GM12878 (cell line): ENCODE data around the gene FABP6. TPM values are rescaled to one million over a fixed set of nuclear protein-coding genes. Genes with fewer than 3 reads are reported as not detected.

Experiments
- BRCA1 ChIP-seq: IDR thresholded peaks from 2 replicates; pipeline ENCODE4 v1.6.1; 2011; ENCODE audit warnings: low read depth, low read length, improper control_type of control experiment
- CEBPB ChIP-seq, 2 experiments: fragments of 150-350 bp in 1 of 2; IDR thresholded peaks; 2 replicates each; pipeline ENCODE4 v1.6.1; 2012 to 2014; ENCODE audit warnings: low read depth in 2 of 2, low read length in 2 of 2, borderline replicate concordance in 1 of 2, inconsistent platforms in 1 of 2
- EP300 ChIP-seq, 2 experiments: fragments of 150-350 bp in 1 of 2; IDR thresholded peaks; 2 replicates each; pipeline ENCODE4 v1.6.1; 2011 to 2012; ENCODE audit warnings: low read depth in 2 of 2, low read length in 2 of 2, borderline replicate concordance in 1 of 2, improper control_type of control experiment in 1 of 2, inconsistent platforms in 1 of 2; ENCODE audit not compliant: control insufficient read depth in 1 of 2
- RAD51 ChIP-seq: fragments of 450-650 bp; IDR thresholded peaks from 2 replicates; pipeline ENCODE4 v1.6.1; 2016; ENCODE audit warnings: moderate library complexity, mild to moderate bottlenecking, inconsistent platforms
- SUZ12 ChIP-seq: fragments of 200-600 bp; sonication (generic); IDR thresholded peaks from one replicate; pipeline ENCODE4 v1.6.1; 2018; ENCODE audit warnings: antibody characterized with exemption, mild to moderate bottlenecking; ENCODE audit not compliant: unreplicated experiment
- TCF7 ChIP-seq: IDR thresholded peaks from 2 replicates; pipeline ENCODE4 v1.6.1; 2014; ENCODE audit warnings: antibody characterized with exemption, borderline replicate concordance
- polyA plus RNA-seq, 11 experiments: library from polyadenylated mRNA; depleted of rRNA in 4 of 11; unstranded in 6 of 11; stranded (reverse) in 5 of 11; fragments of >200 nt; fragmentation: Nextera tagmentation in 4 of 11; fragmentation: Illumina TruSeq in 1 of 11; extraction: Ambion mirVana in 4 of 11; extraction: Trizol in 1 of 11; gene quantifications; 1 replicate in 1 of 11; 2 replicates in 10 of 11; pipeline versions ENCODE4 v1.2.1 to v1.2.3, GENCODE V29; 2011 to 2016; ENCODE audit warnings: inconsistent platforms in 2 of 11, missing spikeins in 2 of 11, low read depth in 1 of 11
- total RNA-seq, 4 experiments: library from RNA; depleted of rRNA in 3 of 4; stranded (reverse); fragments of >200 nt in 3 of 4; fragmentation: Illumina TruSeq in 1 of 4; extraction: Trizol in 1 of 4; gene quantifications; 2 replicates each; pipeline versions ENCODE4 v1.2.1 to v1.2.3, GENCODE V29; 2013 to 2021
- TF ChIP-seq, protein P1 (sequence below): IDR thresholded peaks from 2 replicates; pipeline ENCODE4 v1.6.1; 2011; ENCODE audit warnings: low read depth, mild to moderate bottlenecking, low read length, moderate library complexity, borderline replicate concordance; ENCODE audit errors: extremely low read depth
- TF ChIP-seq, protein P2 (sequence below): fragments of 450-650 bp; IDR thresholded peaks from 2 replicates; pipeline ENCODE4 v1.6.1; 2018; ENCODE audit warnings: mild to moderate bottlenecking, low read depth, moderate library complexity; ENCODE audit not compliant: partially characterized antibody
- TF ChIP-seq, protein P3 (sequence below), 3 experiments: IDR thresholded peaks in 2 of 3; conservative IDR thresholded peaks in 1 of 3; 2 replicates each; pipeline ENCODE4 v1.5.1; 2011; ENCODE audit warnings: low read depth in 3 of 3, low read length in 3 of 3, mild to moderate bottlenecking in 3 of 3, control low read depth in 2 of 3, moderate library complexity in 2 of 3, inconsistent platforms in 1 of 3, mixed read lengths in 1 of 3; ENCODE audit not compliant: control insufficient read depth in 2 of 3, insufficient read depth in 1 of 3; ENCODE audit errors: extremely low read depth in 1 of 3
- TF ChIP-seq, protein P4 (sequence below): IDR thresholded peaks from 2 replicates; pipeline ENCODE4 v1.6.1; 2012; ENCODE audit warnings: mild to moderate bottlenecking, low read depth, low read length
- TF ChIP-seq, protein P5 (sequence below): IDR thresholded peaks from 2 replicates; pipeline ENCODE4 v1.6.1; 2012; ENCODE audit warnings: low read length, inconsistent platforms
- TF ChIP-seq, protein P6 (sequence below): IDR thresholded peaks from 2 replicates; pipeline ENCODE4 v1.6.1; 2012; ENCODE audit warnings: low read depth, low read length, improper control_type of control experiment
- TF ChIP-seq, protein P7 (sequence below): fragments of 450-650 bp; formaldehyde crosslinking; IDR thresholded peaks from 2 replicates; pipeline ENCODE4 v1.5.0; 2022; ENCODE audit warnings: mild to moderate bottlenecking, missing genetic modification characterization

Gene FABP6
- total and polyA plus RNA-seq, 10 of the 15 experiments (the other 5 are each of a cell fraction or from before 2014, with no cell fraction given) = 0.66 to 8.1 (median 2.4) TPM

DNA sequence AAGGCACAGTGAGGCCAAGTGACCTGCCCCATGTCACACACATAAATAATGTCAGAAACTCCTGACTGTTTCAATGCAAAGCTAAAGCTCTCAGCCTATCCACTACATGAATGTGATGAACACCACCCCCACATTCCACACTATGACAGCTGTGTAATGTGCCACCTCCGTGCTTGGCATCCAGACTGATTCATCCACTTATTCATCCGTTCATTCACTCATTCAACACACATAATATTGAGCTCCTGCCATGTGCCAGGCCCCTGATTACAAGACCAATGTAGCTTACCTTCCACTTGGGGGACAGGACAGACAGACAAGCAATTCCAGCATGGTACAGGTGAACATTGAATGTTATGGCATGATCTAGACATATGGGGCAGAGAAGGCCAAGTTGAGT, 46.2 kb upstream of the FABP6 start (continued):
- TF ChIP-seq, protein P1, sequence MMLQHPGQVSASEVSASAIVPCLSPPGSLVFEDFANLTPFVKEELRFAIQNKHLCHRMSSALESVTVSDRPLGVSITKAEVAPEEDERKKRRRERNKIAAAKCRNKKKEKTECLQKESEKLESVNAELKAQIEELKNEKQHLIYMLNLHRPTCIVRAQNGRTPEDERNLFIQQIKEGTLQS = no peak
- TF ChIP-seq RAD51 (no peak), BRCA1 (no peak), CEBPB (IDR thresholded peaks at IDR 0.05; ENCODE audit: borderline replicate concordance in 1 of 2, low read depth in 2 of 2, low read length in 2 of 2) (no peak), EP300 (IDR thresholded peaks at IDR 0.05; ENCODE audit: borderline replicate concordance in 1 of 2, control insufficient read depth in 1 of 2, low read depth in 2 of 2, low read length in 2 of 2) (no peak), TCF7 (no peak), SUZ12 (no peak)
- TF ChIP-seq, protein P2, sequence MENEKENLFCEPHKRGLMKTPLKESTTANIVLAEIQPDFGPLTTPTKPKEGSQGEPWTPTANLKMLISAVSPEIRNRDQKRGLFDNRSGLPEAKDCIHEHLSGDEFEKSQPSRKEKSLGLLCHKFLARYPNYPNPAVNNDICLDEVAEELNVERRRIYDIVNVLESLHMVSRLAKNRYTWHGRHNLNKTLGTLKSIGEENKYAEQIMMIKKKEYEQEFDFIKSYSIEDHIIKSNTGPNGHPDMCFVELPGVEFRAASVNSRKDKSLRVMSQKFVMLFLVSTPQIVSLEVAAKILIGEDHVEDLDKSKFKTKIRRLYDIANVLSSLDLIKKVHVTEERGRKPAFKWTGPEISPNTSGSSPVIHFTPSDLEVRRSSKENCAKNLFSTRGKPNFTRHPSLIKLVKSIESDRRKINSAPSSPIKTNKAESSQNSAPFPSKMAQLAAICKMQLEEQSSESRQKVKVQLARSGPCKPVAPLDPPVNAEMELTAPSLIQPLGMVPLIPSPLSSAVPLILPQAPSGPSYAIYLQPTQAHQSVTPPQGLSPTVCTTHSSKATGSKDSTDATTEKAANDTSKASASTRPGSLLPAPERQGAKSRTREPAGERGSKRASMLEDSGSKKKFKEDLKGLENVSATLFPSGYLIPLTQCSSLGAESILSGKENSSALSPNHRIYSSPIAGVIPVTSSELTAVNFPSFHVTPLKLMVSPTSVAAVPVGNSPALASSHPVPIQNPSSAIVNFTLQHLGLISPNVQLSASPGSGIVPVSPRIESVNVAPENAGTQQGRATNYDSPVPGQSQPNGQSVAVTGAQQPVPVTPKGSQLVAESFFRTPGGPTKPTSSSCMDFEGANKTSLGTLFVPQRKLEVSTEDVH = no peak
- TF ChIP-seq, protein P3, sequence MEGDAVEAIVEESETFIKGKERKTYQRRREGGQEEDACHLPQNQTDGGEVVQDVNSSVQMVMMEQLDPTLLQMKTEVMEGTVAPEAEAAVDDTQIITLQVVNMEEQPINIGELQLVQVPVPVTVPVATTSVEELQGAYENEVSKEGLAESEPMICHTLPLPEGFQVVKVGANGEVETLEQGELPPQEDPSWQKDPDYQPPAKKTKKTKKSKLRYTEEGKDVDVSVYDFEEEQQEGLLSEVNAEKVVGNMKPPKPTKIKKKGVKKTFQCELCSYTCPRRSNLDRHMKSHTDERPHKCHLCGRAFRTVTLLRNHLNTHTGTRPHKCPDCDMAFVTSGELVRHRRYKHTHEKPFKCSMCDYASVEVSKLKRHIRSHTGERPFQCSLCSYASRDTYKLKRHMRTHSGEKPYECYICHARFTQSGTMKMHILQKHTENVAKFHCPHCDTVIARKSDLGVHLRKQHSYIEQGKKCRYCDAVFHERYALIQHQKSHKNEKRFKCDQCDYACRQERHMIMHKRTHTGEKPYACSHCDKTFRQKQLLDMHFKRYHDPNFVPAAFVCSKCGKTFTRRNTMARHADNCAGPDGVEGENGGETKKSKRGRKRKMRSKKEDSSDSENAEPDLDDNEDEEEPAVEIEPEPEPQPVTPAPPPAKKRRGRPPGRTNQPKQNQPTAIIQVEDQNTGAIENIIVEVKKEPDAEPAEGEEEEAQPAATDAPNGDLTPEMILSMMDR (IDR thresholded peaks at IDR 0.05 in 2 of 3, conservative IDR thresholded peaks at IDR 0.05 in 1 of 3; ENCODE audit: control insufficient read depth in 2 of 3, extremely low read depth in 1 of 3, insufficient read depth in 1 of 3, low read depth in 3 of 3, low read length in 3 of 3) = no peak
- TF ChIP-seq, protein P4, sequence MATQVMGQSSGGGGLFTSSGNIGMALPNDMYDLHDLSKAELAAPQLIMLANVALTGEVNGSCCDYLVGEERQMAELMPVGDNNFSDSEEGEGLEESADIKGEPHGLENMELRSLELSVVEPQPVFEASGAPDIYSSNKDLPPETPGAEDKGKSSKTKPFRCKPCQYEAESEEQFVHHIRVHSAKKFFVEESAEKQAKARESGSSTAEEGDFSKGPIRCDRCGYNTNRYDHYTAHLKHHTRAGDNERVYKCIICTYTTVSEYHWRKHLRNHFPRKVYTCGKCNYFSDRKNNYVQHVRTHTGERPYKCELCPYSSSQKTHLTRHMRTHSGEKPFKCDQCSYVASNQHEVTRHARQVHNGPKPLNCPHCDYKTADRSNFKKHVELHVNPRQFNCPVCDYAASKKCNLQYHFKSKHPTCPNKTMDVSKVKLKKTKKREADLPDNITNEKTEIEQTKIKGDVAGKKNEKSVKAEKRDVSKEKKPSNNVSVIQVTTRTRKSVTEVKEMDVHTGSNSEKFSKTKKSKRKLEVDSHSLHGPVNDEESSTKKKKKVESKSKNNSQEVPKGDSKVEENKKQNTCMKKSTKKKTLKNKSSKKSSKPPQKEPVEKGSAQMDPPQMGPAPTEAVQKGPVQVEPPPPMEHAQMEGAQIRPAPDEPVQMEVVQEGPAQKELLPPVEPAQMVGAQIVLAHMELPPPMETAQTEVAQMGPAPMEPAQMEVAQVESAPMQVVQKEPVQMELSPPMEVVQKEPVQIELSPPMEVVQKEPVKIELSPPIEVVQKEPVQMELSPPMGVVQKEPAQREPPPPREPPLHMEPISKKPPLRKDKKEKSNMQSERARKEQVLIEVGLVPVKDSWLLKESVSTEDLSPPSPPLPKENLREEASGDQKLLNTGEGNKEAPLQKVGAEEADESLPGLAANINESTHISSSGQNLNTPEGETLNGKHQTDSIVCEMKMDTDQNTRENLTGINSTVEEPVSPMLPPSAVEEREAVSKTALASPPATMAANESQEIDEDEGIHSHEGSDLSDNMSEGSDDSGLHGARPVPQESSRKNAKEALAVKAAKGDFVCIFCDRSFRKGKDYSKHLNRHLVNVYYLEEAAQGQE = no peak
- TF ChIP-seq, protein P5, sequence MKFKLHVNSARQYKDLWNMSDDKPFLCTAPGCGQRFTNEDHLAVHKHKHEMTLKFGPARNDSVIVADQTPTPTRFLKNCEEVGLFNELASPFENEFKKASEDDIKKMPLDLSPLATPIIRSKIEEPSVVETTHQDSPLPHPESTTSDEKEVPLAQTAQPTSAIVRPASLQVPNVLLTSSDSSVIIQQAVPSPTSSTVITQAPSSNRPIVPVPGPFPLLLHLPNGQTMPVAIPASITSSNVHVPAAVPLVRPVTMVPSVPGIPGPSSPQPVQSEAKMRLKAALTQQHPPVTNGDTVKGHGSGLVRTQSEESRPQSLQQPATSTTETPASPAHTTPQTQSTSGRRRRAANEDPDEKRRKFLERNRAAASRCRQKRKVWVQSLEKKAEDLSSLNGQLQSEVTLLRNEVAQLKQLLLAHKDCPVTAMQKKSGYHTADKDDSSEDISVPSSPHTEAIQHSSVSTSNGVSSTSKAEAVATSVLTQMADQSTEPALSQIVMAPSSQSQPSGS = no peak
- TF ChIP-seq, protein P6, sequence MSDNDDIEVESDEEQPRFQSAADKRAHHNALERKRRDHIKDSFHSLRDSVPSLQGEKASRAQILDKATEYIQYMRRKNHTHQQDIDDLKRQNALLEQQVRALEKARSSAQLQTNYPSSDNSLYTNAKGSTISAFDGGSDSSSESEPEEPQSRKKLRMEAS = no peak
- TF ChIP-seq, protein P7, sequence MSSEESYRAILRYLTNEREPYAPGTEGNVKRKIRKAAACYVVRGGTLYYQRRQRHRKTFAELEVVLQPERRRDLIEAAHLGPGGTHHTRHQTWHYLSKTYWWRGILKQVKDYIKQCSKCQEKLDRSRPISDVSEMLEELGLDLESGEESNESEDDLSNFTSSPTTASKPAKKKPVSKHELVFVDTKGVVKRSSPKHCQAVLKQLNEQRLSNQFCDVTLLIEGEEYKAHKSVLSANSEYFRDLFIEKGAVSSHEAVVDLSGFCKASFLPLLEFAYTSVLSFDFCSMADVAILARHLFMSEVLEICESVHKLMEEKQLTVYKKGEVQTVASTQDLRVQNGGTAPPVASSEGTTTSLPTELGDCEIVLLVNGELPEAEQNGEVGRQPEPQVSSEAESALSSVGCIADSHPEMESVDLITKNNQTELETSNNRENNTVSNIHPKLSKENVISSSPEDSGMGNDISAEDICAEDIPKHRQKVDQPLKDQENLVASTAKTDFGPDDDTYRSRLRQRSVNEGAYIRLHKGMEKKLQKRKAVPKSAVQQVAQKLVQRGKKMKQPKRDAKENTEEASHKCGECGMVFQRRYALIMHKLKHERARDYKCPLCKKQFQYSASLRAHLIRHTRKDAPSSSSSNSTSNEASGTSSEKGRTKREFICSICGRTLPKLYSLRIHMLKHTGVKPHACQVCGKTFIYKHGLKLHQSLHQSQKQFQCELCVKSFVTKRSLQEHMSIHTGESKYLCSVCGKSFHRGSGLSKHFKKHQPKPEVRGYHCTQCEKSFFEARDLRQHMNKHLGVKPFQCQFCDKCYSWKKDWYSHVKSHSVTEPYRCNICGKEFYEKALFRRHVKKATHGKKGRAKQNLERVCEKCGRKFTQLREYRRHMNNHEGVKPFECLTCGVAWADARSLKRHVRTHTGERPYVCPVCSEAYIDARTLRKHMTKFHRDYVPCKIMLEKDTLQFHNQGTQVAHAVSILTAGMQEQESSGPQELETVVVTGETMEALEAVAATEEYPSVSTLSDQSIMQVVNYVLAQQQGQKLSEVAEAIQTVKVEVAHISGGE (CRISPR knock-in tag) = no peak
